GM21619 (cell line): ENCODE data around the gene GSTM3.
"Not testable (repeated sequence)": the region's sequence is repeated elsewhere in the genome, so short reads cannot be mapped to it uniquely, and the experiment has no call there.

Experiments
- ATAC-seq: cut with Tn5 transposase; IDR thresholded peaks from one replicate; pipeline ENCODE4 v1.9.1; 2021; ENCODE audit not compliant: unreplicated experiment

GSTM3 gene

GRCh38 chr1:109776206-109776835 is 35.5 kb upstream of the GSTM3 start:
- no peak for ATAC-seq

GRCh38 chr1:109775398-109775797 is 34.6 kb upstream of the GSTM3 start:
- no peak for ATAC-seq

- no peak for ATAC-seq
Observed at GRCh38 chr1:109773900-109774485, 33.2 kb upstream of the GSTM3 start.

- ATAC-seq: peak; percentile 81
Observed at GRCh38 chr1:109773203-109773899, 32.5 kb upstream of the GSTM3 start.

DNA sequence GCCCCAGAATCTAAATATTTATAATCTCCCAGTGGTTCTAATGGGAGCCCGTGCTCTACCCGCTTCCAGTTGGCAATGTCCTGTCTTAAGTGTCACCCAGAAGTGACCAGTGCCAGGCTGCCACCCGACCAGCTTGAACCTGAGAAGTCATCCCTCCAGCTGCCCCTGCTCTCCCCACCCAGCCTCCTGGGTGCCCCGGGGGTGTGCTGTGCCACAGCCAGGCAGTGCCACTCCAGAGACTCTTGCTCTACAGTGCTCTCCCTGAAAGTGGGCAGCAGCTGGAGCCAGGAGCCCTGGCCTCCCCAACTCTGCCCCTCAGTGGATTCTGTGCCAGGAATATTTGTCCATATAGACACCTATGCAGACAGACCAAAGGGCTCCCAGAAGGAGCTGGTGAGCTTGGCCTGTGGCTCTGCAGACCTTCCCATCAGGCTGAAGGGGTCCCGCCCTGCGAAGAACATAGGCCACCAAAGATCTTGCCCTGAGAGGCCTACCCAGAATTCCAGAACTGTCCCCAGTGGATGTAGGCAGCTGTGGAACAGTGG is 31.9 kb upstream of the GSTM3 start:
- ATAC-seq: no peak

GRCh38 chr1:109771712-109772657 is 31.1 kb upstream of the GSTM3 start:
- no peak for ATAC-seq

DNA sequence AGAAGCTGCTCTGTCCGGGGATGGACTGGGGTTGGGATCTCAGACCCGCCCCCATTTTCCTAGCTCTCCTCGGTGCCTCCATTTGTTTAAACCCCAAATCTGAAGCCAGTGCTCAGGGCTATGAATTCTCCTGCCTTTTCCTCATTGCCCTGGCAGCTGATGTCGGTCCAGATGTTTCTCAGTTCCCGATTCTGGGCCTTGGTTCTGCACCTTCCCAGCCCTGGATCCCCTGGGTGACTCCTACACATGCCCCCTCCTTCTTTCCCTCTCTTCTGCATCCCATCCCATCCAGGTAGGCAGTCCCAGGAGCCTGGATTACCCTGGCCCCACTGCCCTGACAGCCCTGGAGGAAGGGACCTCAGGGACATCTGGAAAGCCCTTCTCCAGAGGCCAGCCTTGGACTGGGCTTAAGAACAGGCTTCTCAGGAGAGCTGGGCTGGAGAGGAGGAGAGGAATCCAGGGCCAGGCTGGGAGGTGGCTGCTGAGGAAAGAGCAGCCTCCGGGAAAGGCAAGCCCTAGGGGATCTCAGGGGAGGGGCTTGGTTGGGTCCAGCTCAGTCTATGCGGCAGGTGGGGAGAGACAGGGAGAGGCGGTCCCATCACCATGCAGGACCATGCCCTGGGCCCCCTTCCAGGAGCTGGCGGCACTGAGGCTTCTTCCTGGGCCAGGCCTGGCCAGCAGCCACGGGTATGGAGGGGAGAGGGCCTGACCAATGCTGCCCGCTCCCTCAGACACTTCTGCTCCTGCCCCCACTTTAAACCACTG is 29.7 kb upstream of the GSTM3 start:
- ATAC-seq: no peak

DNA sequence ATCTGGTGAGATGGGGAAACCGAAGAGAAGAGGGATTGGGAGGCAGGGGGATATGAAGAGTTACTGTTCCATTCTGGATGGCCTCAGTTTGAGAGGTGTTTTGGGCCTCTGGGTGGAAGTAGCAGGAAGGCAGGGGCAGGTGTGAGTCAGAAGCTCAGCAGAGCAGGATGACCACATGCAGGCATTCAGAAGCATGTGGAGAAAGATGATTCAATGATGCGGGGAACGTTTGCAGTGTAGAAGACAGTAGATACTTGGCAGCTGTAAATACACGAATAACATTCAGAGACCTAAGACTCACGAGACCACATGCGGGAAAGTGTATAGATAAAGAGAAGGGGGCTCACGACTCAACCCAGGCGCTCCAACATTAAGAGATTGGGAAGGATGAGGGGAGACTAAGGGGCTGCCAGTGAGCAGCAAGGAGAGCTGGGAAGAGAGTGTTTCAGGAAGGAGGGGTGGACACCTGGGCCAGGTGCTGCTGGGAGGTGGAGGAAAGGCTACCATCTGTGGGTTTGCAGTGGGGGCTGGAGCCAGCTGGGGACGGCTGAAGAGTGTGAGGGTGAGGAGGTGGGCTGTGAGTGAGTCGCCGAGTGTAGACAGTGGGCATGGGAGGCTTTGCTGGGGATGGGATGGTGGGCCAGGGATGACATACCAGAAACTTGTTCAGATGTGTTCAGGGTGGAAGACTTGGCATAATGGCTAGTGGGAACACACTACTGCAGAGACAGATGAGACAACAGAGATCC is 28.7 kb upstream of the GSTM3 start:
- ATAC-seq: no peak

DNA sequence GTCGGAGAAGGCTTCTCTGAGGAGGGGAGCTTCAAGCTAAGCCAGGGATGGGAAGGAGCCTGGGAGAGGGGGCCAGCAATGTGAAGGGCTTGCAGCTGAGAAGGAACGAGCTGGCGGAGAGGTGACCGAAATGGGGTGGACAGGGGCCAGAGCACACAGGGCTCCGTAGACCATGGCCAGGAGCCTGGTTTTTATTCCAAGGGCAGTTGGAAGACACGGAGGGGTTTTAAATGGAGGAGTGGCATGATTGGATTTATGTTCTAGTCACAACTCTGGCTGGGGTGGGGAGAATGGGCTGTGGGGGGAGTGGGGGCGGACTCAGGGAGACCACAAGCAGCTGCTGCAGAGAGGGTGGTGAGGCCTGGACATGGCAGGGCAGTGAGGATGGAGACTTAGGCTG is 28.0 kb upstream of the GSTM3 start:
- no peak for ATAC-seq

- ATAC-seq: no peak
Observed at GRCh38 chr1:109768335-109768650, 27.5 kb upstream of the GSTM3 start.

DNA sequence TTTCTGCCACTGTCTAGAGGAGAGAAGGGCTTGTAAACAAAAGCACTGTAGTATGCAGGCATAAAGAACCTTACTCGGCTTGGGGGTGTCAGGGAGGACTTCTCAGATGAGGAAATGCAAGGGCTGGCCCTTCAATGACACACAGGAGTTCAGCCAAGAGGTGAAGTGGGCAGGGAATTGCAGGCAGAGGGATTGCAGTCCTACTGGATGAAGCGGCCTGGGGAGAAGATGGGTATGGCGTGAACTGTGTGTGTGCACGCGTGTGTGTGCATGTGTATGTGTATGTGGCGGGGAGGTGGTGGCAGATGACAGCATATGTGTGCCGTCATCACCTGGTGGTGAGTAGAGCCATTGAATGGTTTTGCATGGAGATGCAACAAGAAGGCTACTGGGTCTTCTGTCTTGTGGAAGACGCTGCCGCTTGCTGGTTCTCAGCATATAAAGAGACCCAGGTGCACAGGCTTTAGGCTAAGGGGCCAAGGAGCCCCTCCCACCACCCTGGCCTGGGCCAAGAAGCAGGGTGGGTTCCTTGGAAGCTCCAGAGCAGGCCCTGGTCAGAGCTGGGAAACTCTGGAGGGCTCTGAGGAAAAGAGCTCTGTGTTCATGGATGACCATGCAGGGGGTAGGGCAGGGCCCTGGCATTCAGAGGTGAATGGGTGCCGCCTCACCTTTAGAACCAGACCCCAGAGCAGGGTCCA is 26.9 kb upstream of the GSTM3 start:
- ATAC-seq: no peak

- ATAC-seq: not testable (repeated sequence)
Observed at GRCh38 chr1:109766991-109767636, 26.3 kb upstream of the GSTM3 start.

DNA sequence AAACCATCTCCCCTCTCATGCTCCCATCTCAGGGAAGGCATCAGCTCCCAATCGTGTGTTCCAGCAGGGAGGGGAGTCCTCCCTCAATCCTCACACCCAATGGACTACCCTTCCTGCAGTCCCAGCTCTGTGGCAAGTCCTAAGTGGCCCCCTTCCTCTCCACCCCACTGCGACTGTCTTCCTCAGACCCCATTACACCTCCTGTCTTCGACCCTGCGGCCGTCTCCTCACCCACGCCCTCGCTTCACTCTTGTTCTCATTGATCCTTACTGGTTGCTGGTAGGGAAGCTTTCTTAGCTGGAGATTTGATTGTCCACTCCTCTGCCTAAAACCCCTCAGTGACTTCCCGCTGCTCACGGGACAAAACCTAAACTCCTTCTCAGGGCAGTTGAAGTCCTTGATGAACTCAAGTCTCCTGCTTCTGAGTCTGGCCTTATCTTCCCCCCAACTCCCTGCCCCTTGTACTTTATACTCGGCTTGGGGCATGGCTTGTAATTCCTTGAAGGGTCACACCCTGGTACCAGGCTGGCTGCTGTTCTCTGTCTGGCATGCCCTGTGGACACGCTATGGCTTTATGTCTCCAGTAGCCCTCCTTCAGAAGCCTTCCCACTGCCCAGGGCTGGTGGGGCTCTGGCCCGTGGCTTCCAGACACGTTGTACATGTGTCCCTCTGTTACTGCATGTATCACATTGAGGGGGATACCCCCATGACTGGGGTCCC is 25.2 kb upstream of the GSTM3 start:
- ATAC-seq: no peak

- ATAC-seq: no peak
Observed at GRCh38 chr1:109765483-109765815, 24.6 kb upstream of the GSTM3 start.

- ATAC-seq: no peak
Observed at GRCh38 chr1:109764561-109765482, 24.0 kb upstream of the GSTM3 start.

DNA sequence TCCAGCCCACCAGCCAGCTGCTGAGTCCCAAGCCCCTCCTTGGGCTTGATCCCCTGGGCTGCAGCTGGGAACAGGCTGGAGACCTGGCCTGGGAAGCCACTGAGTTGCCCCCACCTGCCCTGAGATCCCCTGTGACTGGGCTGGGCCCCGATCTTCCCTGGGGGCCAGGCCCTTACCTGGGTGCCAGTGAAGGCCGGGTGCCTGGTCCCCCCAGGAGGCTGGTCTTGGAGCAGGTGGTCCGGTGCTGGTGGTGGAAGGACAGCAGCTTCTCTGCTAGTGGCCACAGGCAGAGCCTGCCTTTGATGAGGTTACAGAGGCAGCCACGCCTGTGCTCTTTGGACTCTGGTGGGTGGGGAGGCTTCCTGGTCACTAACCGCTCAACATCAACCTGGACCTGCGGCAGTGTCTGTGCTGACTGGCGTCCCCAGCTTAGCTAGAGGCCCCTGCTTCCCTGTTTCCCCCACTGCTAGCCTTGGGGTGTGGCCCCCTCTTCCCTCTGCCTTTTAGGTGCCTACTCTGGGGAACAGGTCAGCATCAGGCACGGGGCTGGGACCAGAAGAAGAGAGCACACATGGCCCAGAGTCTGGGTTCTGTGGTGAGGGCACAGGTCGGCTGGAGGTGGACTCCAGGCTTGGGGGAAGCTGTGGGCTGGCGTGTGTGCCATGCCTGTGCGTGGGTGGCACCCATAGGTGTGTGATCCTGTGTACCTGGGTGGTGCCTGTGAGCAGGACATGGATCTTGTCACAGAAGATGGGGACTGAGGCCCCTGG is 23.0 kb upstream of the GSTM3 start, which contains the start of gene EPS8L3:
Gene EPS8L3, minus strand, starts transcription at position 278 of the 770 bp plus-strand sequence. CDS start 2,174 bp downstream, outside the sequence.
- no peak for ATAC-seq
